Measurements from ENCODE around the gene ATP2C1. TPM values are rescaled to one million over a fixed set of nuclear protein-coding genes. Genes with fewer than 3 reads are reported as not detected.

ATP2C1 gene
- total RNA-seq, 2 experiments from 2014 or later, result 64.0 to 65.7 TPM

DNA sequence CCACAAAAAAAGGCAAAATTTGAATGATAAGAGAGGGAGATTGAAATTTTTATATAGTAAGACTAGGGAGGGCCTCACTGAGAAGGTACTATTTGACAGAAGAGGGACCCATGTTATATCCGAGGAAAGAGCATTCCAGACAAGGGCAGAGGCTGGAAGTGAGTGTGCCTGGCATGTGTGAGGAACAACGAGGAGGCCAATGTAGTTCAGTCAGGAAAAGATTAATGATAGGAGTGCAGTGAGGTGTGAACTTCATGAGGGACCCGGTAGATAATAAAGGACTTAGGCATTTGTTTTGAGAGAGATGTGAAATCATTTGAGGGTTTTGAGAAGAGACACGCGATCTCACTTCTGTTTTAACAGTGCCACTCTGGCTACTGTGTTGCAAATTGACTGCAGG, 96.4 kb downstream of the ATP2C1 start:
- Mint-ChIP-seq H3K9me3 (ENCODE audit: low read depth) (no peaks in the 10 kb centered on the region), H3K27ac (no peak overlapping the region), H3K4me1 (no peaks in the 10 kb centered on the region), H3K36me3 (peaks cover 22% of the 10 kb centered on the region), H3K4me3 (no peak overlapping the region), H3K27me3 (no peaks in the 10 kb centered on the region)
- CTCF ChIA-PET, result no interaction called here
- DNase-seq (no peak), ATAC-seq (no peak)

- Mint-ChIP-seq H3K9me3 (ENCODE audit: low read depth) (no peaks in the 10 kb centered on the region), H3K36me3 (peaks cover 18% of the 10 kb centered on the region), H3K27me3 (no peaks in the 10 kb centered on the region), H3K4me3 (no peak overlapping the region), H3K4me1 (no peaks in the 10 kb centered on the region), H3K27ac (no peak overlapping the region)
- ATAC-seq (no peak), DNase-seq (no peak)
- CTCF ChIA-PET, result no interaction called here
These were observed 97.2 kb downstream of the ATP2C1 start for GRCh38 chr3:130991126-130991525.

DNA sequence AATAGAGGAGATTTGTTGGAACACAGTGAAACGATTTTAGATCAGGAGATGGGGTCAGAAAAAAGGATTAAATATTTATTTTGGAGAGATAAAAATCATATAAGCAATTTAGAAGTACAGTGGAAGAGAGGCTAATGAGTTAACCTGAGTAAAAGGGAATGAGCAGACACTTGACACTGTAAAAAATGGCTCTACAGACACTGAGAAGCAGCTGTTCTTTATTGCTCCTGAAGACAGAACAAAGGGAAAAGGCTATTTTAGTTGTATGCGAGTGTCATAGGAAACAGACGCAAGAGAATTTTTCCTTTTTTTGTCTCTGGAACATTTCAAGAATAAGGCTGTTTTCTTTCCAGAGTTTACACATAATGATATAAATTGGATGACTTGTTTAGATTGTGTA, 98.5 kb downstream of the ATP2C1 start:
- H3K27ac Mint-ChIP-seq, result no peak overlapping the region
- H3K4me1 Mint-ChIP-seq, result no peaks in the 10 kb centered on the region
- H3K27me3 Mint-ChIP-seq, result no peaks in the 10 kb centered on the region

DNA sequence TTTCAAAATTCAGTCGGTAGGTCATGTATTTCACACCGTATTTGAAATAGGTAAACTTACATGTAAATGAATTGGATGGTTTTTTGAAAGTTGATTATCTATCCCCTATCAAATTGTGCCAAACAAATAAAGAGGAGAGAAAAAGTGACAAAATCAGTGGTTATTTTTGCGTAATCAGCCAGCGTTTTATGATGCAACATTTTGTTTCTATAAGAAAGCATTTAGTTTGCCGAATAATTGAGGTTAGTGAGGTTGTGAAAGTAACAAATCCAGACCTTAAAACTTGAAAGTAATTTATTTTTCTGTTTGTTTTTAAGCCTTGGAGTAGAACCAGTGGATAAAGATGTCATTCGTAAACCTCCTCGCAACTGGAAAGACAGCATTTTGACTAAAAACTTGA, 103.4 kb downstream of the ATP2C1 start:
- ATAC-seq (no peak), DNase-seq (no peak)
- no peak overlapping the region for H3K4me3 Mint-ChIP-seq
- CTCF ChIA-PET, result interaction anchor here (0.8 to 1.2 kb wide), 2 partner anchors 12 to 40 kb away, joined by 3 read pairs; no protein-coding TSS in a partner anchor
- no peaks in the 10 kb centered on the region for H3K4me1 Mint-ChIP-seq
- H3K36me3 Mint-ChIP-seq, result peaks cover 16% of the 10 kb centered on the region
- no peaks in the 10 kb centered on the region for H3K27me3 Mint-ChIP-seq
- H3K27ac Mint-ChIP-seq, result no peak overlapping the region
- H3K9me3 Mint-ChIP-seq (ENCODE audit: low read depth), result no peaks in the 10 kb centered on the region

More for the DNA sequence above, 98.5 kb downstream of the ATP2C1 start:
- DNase-seq, result no peak
- no peaks in the 10 kb centered on the region for H3K9me3 Mint-ChIP-seq (ENCODE audit: low read depth)
- no peak for ATAC-seq
- CTCF ChIA-PET, result no interaction called here
- H3K4me3 Mint-ChIP-seq, result no peak overlapping the region
- H3K36me3 Mint-ChIP-seq, result peaks cover 19% of the 10 kb centered on the region

DNA sequence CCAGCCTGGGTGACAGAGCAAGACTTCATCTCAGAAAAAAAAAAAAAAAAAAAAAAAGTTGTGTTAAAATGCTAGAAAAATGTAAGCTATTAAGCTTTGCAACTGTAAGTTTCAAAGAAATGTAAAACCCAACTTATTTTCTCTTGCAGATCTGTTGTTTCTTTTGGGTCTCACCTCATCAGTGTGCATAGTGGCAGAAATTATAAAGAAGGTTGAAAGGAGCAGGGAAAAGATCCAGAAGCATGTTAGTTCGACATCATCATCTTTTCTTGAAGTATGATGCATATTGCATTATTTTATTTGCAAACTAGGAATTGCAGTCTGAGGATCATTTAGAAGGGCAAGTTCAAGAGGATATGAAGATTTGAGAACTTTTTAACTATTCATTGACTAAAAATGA, 107.2 kb downstream of the ATP2C1 start:
- peaks cover 33% of the 10 kb centered on the region for H3K36me3 Mint-ChIP-seq
- peaks cover 22% of the 10 kb centered on the region for H3K4me1 Mint-ChIP-seq
- no peak overlapping the region for H3K4me3 Mint-ChIP-seq
- H3K9me3 Mint-ChIP-seq (ENCODE audit: low read depth), result no peaks in the 10 kb centered on the region
- DNase-seq (no peak), ATAC-seq (no peak)
- CTCF ChIA-PET, result no interaction called here
- no peaks in the 10 kb centered on the region for H3K27me3 Mint-ChIP-seq
- H3K27ac Mint-ChIP-seq, result no peak overlapping the region

DNA sequence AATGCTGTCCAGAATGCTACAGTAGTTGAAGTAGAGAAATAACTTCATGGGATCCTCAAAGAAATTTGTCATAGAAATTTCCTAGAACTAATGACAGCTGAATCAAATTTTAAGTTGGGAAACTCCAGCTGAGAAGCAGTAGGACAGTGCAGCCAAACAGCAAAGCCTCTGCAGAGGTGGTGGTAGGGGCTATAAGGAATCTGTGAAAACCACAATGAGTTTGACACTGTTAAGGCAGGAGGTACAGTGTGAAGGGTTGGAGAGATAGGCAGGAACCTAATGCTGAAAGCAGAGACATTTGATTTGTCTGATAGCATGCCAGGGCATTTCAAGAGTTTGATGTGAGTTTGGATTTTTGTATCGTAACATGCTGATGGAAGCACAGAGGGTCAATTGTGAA, 110.7 kb downstream of the ATP2C1 start:
- no peaks in the 10 kb centered on the region for H3K27me3 Mint-ChIP-seq
- peaks cover 39% of the 10 kb centered on the region for H3K36me3 Mint-ChIP-seq
- DNase-seq (no peak), ATAC-seq (no peak)
- H3K4me1 Mint-ChIP-seq, result peaks cover 22% of the 10 kb centered on the region
- no peak overlapping the region for H3K27ac Mint-ChIP-seq
- no peaks in the 10 kb centered on the region for H3K9me3 Mint-ChIP-seq (ENCODE audit: low read depth)
- CTCF ChIA-PET, result no interaction called here
- H3K4me3 Mint-ChIP-seq, result no peak overlapping the region

DNA sequence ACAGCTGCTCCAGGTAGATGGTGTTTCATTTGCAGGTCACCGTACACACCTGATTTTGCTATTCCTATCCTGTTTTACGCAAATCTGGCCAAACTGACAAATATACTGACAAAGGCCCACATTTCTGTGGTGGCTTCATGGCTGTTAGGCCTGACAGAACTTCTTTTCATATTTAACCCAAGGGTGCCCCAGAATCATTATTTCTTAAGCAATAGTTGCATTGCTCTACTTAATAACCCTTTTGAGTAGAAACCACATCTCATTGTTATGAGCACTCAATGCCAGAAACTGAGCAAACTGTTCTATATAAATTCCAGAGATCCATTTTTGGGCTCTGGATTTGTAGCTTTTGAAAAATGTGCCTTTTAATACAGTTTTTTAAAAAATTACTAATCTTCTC, 113.4 kb downstream of the ATP2C1 start:
- no peak for DNase-seq
- ATAC-seq, result no peak
- Mint-ChIP-seq H3K27ac (no peak overlapping the region), H3K27me3 (no peaks in the 10 kb centered on the region), H3K9me3 (ENCODE audit: low read depth) (no peaks in the 10 kb centered on the region), H3K4me1 (peaks cover 22% of the 10 kb centered on the region), H3K36me3 (peaks cover 40% of the 10 kb centered on the region), H3K4me3 (no peak overlapping the region)
- CTCF ChIA-PET, result no interaction called here

GRCh38 chr3:131007782-131008181, 113.9 kb downstream of the ATP2C1 start:
- ATAC-seq (no peak), DNase-seq (no peak)
- H3K9me3 Mint-ChIP-seq (ENCODE audit: low read depth), result no peaks in the 10 kb centered on the region
- peaks cover 22% of the 10 kb centered on the region for H3K4me1 Mint-ChIP-seq
- peaks cover 39% of the 10 kb centered on the region for H3K36me3 Mint-ChIP-seq
- H3K4me3 Mint-ChIP-seq, result no peak overlapping the region
- CTCF ChIA-PET, result no interaction called here
- H3K27ac Mint-ChIP-seq, result no peak overlapping the region
- H3K27me3 Mint-ChIP-seq, result no peaks in the 10 kb centered on the region

DNA sequence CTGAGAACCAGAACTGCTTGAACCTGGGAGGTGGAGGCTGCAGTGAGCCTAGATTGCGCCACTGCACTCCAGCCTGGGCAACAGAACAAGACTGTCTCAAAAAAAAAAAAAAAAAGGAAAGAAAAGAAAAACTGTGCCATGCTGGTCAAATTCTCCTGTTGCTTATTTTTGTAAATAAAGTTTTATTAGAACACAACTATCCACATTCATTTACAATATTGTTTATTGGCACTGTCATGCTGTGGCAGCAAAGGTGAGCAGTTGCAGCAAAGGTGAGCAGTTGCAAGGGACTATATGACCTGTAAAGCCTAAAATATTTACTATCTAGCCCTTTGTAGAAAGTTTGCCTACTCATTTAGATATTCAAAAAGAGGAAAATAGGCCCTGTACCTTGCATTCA, 114.4 kb downstream of the ATP2C1 start:
- ATAC-seq, result no peak
- no peak overlapping the region for H3K27ac Mint-ChIP-seq
- DNase-seq, result no peak
- H3K27me3 Mint-ChIP-seq, result no peaks in the 10 kb centered on the region
- CTCF ChIA-PET, result no interaction called here
- peaks cover 44% of the 10 kb centered on the region for H3K36me3 Mint-ChIP-seq
- no peak overlapping the region for H3K4me3 Mint-ChIP-seq
- H3K4me1 Mint-ChIP-seq, result peaks cover 21% of the 10 kb centered on the region
- no peaks in the 10 kb centered on the region for H3K9me3 Mint-ChIP-seq (ENCODE audit: low read depth)

DNA sequence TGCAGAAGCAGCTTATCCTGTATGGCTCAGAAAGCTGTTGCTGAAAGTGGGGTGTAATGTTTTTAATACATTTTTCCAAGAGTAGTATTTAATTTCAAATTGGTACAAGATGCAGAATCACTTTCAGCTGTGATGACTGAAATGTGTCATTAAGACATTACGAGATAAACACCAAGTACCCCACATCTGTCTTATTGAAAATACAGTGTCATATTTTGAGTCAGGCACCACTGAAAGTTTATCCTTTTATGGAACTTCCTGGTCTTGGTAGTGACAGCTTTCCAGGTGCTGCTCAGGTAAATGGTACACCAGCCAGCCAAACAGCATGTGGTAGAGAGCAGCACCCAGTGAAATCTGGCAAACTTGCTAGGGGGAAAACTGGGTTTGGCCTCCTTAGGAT, 115.8 kb downstream of the ATP2C1 start:
- no peaks in the 10 kb centered on the region for H3K9me3 Mint-ChIP-seq (ENCODE audit: low read depth)
- H3K27me3 Mint-ChIP-seq, result no peaks in the 10 kb centered on the region
- DNase-seq (no peak), ATAC-seq (no peak)
- peaks cover 10% of the 10 kb centered on the region for H3K4me1 Mint-ChIP-seq
- H3K36me3 Mint-ChIP-seq, result peaks cover 41% of the 10 kb centered on the region
- CTCF ChIA-PET, result interaction anchor here (0.8 to 0.9 kb wide), 2 partner anchors 9 to 12 kb away, joined by 3 read pairs; no protein-coding TSS in a partner anchor
- H3K27ac Mint-ChIP-seq, result no peak overlapping the region
- no peak overlapping the region for H3K4me3 Mint-ChIP-seq

DNA sequence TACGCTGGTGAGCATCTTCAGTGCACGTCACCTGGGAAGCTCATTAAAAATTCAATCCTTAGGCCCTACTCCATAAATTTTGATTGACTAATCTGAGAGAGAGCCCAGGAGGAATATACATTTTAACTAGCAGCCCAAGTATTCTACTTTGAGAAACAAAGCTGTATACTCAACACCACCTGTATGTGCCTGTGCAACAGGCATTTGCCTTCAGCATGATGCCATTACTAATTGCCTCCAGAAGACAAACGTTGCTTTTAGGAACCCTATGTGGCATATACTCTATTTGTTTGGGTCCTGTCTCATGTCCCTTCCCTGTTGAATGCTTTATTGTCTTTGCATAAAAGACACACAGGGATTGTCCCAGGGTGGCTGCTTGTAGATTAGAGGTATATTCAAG, 125.1 kb downstream of the ATP2C1 start:
- no peaks in the 10 kb centered on the region for H3K9me3 Mint-ChIP-seq (ENCODE audit: low read depth)
- H3K27ac Mint-ChIP-seq, result no peak overlapping the region
- peaks cover 36% of the 10 kb centered on the region for H3K36me3 Mint-ChIP-seq
- CTCF ChIA-PET, result interaction anchor here (1.2 kb wide), 1 partner anchor 9 kb away, joined by 3 read pairs; no protein-coding TSS in a partner anchor
- ATAC-seq (no peak), DNase-seq (no peak)
- H3K4me3 Mint-ChIP-seq, result no peak overlapping the region
- H3K4me1 Mint-ChIP-seq, result peaks cover 21% of the 10 kb centered on the region
- no peaks in the 10 kb centered on the region for H3K27me3 Mint-ChIP-seq

- CTCF ChIA-PET, result interaction anchor here (1.2 kb wide), 1 partner anchor 17 kb away, joined by 3 read pairs; no protein-coding TSS in a partner anchor
- ATAC-seq (no peak), DNase-seq (no peak)
- no peak overlapping the region for H3K4me3 Mint-ChIP-seq
- H3K4me1 Mint-ChIP-seq, result peaks cover 32% of the 10 kb centered on the region
- H3K36me3 Mint-ChIP-seq, result peaks cover 42% of the 10 kb centered on the region
- H3K27ac Mint-ChIP-seq, result no peak overlapping the region
- H3K27me3 Mint-ChIP-seq, result no peaks in the 10 kb centered on the region
- H3K9me3 Mint-ChIP-seq (ENCODE audit: low read depth), result no peaks in the 10 kb centered on the region
These were observed 126.3 kb downstream of the ATP2C1 start for GRCh38 chr3:131020122-131020693.

DNA sequence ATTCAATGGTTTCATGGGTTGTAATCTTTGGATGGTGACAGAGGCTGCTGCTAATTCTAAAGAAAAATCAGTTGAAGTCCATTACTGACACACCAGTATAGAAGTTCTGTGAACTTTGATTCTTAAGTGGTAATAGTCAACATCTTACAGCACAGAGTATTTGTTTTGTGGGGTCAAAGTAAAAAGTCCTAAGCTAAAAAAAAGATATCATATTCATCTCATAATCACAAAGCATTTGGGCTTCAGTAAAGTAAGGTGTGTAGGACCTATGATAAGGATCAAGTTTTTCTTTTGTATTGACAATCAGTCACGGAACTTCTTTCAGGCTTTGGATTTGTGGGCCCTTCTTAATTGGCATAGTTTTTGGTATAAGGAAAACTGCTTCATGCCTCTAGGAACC, 131.7 kb downstream of the ATP2C1 start:
- CTCF ChIA-PET, result interaction anchor here (1.6 to 1.8 kb wide), 2 partner anchors 9 to 132 kb away, joined by 5 read pairs; partner anchors contain the start of gene ATP2C1
- no peak for DNase-seq
- no peaks in the 10 kb centered on the region for H3K27me3 Mint-ChIP-seq
- H3K4me3 Mint-ChIP-seq, result peak overlapping the region; percentile 90
- H3K27ac Mint-ChIP-seq, result peak overlapping the region; percentile 96
- no peak for ATAC-seq
- H3K9me3 Mint-ChIP-seq (ENCODE audit: low read depth), result no peaks in the 10 kb centered on the region
- H3K36me3 Mint-ChIP-seq, result peaks cover 30% of the 10 kb centered on the region
- H3K4me1 Mint-ChIP-seq, result peaks cover 42% of the 10 kb centered on the region

GRCh38 chr3:131026321-131027151, 132.7 kb downstream of the ATP2C1 start, which contains the start of the genes ASTE1 and NEK11:
Gene ASTE1 (minus strand): TSS chr3:131026825. CDS start chr3:131025306, 1,519 bp downstream.
Gene NEK11 (plus strand): TSS chr3:131026877. CDS start chr3:131029709, 2,832 bp downstream.
- DNase-seq (peak; percentile 94), ATAC-seq (peak; percentile 98)
- CTCF ChIA-PET, result interaction anchor here (1.4 to 1.8 kb wide), 4 partner anchors 10 to 133 kb away, joined by 3 to 5 read pairs (median 5); partner anchors contain the start of gene ATP2C1

More at GRCh38 chr3:131026321-131027151, 132.7 kb downstream of the ATP2C1 start, which contains the start of the genes ASTE1 and NEK11:
- Mint-ChIP-seq H3K27me3 (no peaks in the 10 kb centered on the region), H3K4me1 (peaks cover 33% of the 10 kb centered on the region), H3K27ac (peak within 1 kb of the TSS; percentile 96), H3K4me3 (peak within 1 kb of the TSS; percentile 90), H3K36me3 (peaks cover 25% of the 10 kb centered on the region), H3K9me3 (ENCODE audit: low read depth) (no peaks in the 10 kb centered on the region)
